Measurements from ENCODE around the gene KRT79. TPM values are rescaled to one million over a fixed set of nuclear protein-coding genes. Genes with fewer than 3 reads are reported as not detected.
A peak's percentile ranks its signal among the peaks of the same experiment; 100 is the strongest.
"Not testable (repeated sequence)": the region's sequence is repeated elsewhere in the genome, so short reads cannot be mapped to it uniquely, and the experiment has no call there.

Gene KRT79
- total and polyA plus RNA-seq, 8 donors = 0.15 TPM; not detected in 7

GRCh38 chr12:52860102-52860823 lies 26.2 kb upstream of the KRT79 start:
- 60 to 81% (median 73%) methylated on average over 6 of the region's 6 CpGs for WGBS, 5 donors
- no peak overlapping the region for H3K4me3 ChIP-seq
- no peaks in the 10 kb centered on the region for H3K9me3 ChIP-seq
- no peak overlapping the region for H3K27ac ChIP-seq
- H3K4me1 ChIP-seq = no peaks in the 10 kb centered on the region
- DNase-seq = peak in 1 of 2 donors; percentile 85
- no peaks in the 10 kb centered on the region for H3K36me3 ChIP-seq
- no peaks in the 10 kb centered on the region for H3K27me3 ChIP-seq
- intact Hi-C loops (cut with DNase I; ENCODE audit: low total_unique reads) = loop anchor here (5.0 kb wide), 1 partner anchor 273 kb away; no protein-coding TSS in a partner anchor
- no peak for TF ChIP-seq EP300 (IDR thresholded peaks at IDR 0.05)
- TF ChIP-seq POLR2A (IDR thresholded peaks at IDR 0.05) = no peak
- no peak for TF ChIP-seq CTCF (IDR thresholded peaks at IDR 0.05)
- TF ChIP-seq POLR2AphosphoS5 (IDR thresholded peaks at IDR 0.05) = no peak

DNA sequence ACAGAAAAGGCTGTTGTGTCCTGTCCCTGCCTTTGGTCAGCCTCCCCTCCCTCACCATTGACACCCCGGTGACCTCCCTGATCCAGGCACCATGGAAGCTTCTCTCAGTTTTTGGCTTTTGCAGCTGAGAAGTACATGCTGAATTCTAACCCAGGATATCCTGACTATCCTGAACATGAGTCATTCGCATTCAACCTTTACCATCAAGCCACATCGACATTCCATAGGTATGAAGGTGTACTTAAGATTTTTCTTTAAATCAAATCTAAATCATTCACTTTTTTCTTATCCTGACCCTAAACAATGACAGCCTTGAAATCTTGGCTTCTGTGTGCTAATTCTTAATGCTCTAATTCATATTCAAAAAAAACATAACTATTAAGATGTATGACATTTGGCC lies 23.4 kb upstream of the KRT79 start:
- TF ChIP-seq POLR2AphosphoS5 (IDR thresholded peaks at IDR 0.05) = no peak
- TF ChIP-seq POLR2A (IDR thresholded peaks at IDR 0.05) = no peak
- no peak for TF ChIP-seq CTCF (IDR thresholded peaks at IDR 0.05)
- TF ChIP-seq EP300 (IDR thresholded peaks at IDR 0.05) = no peak
- H3K27ac ChIP-seq = no peak overlapping the region
- no peaks in the 10 kb centered on the region for H3K9me3 ChIP-seq
- no peaks in the 10 kb centered on the region for H3K27me3 ChIP-seq
- DNase-seq = no peak
- WGBS, 5 donors = 78 to 89% (median 88%) methylated on average over 3 of the region's 3 CpGs
- H3K4me1 ChIP-seq = no peaks in the 10 kb centered on the region
- H3K4me3 ChIP-seq = no peak overlapping the region
- intact Hi-C loops (cut with DNase I; ENCODE audit: low total_unique reads) = no loop called here
- no peaks in the 10 kb centered on the region for H3K36me3 ChIP-seq

GRCh38 chr12:52856787-52857186 lies 22.7 kb upstream of the KRT79 start:
- 68 to 83% (median 78%) methylated on average over 3 of the region's 3 CpGs for WGBS, 5 donors
- Histone ChIP-seq H3K4me3 (no peak overlapping the region), H3K36me3 (no peaks in the 10 kb centered on the region), H3K9me3 (no peaks in the 10 kb centered on the region), H3K27me3 (no peaks in the 10 kb centered on the region), H3K27ac (no peak overlapping the region), H3K4me1 (no peaks in the 10 kb centered on the region)
- TF ChIP-seq POLR2A (IDR thresholded peaks at IDR 0.05) (no peak), POLR2AphosphoS5 (IDR thresholded peaks at IDR 0.05) (no peak), CTCF (IDR thresholded peaks at IDR 0.05) (no peak), EP300 (IDR thresholded peaks at IDR 0.05) (no peak)
- no peak for DNase-seq
- intact Hi-C loops (cut with DNase I; ENCODE audit: low total_unique reads) = no loop called here

DNA sequence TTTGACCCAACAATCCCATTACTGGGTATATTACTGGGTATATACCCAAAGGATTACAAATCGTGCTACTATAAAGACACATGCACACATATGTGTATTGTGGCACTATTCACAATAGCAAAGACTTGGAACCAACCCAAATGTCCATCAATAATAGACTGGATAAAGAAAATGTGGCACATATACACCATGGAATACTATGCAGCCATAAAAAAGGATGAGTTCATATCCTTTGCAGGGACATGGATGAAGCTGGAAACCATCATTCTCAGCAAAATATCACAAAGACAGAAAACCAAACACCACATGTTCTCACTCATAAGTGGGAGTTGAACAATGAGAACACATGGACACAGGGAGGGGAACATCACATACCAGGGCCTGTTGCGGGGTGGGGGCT lies 22.0 kb upstream of the KRT79 start:
- intact Hi-C loops (cut with DNase I; ENCODE audit: low total_unique reads); H3K27me3 ChIP-seq: not testable (repeated sequence)

GRCh38 chr12:52851787-52852186 lies 17.7 kb upstream of the KRT79 start:
- Histone ChIP-seq H3K4me3 (no peak overlapping the region), H3K36me3 (no peaks in the 10 kb centered on the region), H3K27me3 (peaks cover 0 to 26% (median 0%) of the 10 kb centered on the region in 3 donors), H3K4me1 (no peaks in the 10 kb centered on the region), H3K27ac (no peak overlapping the region), H3K9me3 (no peaks in the 10 kb centered on the region)
- intact Hi-C loops (cut with DNase I; ENCODE audit: low total_unique reads) = no loop called here
- no peak for DNase-seq
- no peak for TF ChIP-seq POLR2A (IDR thresholded peaks at IDR 0.05)
- no peak for TF ChIP-seq EP300 (IDR thresholded peaks at IDR 0.05)
- no peak for TF ChIP-seq POLR2AphosphoS5 (IDR thresholded peaks at IDR 0.05)
- no peak for TF ChIP-seq CTCF (IDR thresholded peaks at IDR 0.05)

More for the DNA sequence above, 22.0 kb upstream of the KRT79 start:
- WGBS, 5 donors = 68 to 99% (median 94%) methylated on average over 2 of the region's 2 CpGs
- H3K4me1 ChIP-seq, H3K36me3 ChIP-seq, H3K4me3 ChIP-seq, H3K27ac ChIP-seq, DNase-seq, H3K9me3 ChIP-seq: not testable (repeated sequence)

Data from stomach (tissue), 9 donors.